ENCODE results near the gene AMELY.
A peak's percentile ranks its signal among the peaks of the same experiment; 100 is the strongest.
"Not testable (repeated sequence)": the region's sequence is repeated elsewhere in the genome, so short reads cannot be mapped to it uniquely, and the experiment has no call there.

AMELY gene, protein sequence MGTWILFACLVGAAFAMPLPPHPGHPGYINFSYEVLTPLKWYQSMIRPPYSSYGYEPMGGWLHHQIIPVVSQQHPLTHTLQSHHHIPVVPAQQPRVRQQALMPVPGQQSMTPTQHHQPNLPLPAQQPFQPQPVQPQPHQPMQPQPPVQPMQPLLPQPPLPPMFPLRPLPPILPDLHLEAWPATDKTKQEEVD

DNA sequence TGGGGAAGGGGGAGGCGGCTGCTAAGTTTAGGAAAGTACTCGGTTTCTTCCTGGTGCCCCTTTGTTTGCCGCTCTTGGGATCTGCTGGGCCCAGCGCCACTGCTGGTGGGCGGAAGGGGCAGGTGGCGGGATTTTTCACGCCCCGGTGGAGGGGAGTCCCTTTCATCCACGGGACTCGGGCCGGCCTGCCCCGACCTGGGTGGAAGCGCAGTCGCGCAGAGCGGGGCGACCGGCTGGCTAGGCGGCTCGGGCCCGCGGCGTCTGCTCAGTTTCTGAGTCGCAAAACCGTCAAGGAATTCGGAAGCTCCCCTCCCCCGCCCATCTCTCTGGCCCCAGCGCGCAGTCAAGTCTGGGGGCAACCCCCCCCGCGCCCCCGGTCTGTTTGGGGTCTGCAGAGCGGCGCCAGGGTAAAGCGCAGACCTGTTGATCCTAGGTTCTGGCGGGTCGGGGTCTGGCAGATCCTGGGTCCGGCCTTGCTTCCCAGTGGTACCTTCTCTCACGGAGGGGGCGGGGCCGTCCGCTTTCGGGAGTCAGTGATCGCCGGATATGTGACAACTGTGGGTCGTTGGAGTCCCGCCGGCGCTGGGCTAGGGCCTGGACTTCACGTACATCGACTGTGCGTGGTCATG is at the start of gene AMELY:
AMELY (minus strand) TSS at position 500 of the 629 bp plus-strand sequence. CDS start 39,144 bp downstream, outside the sequence.
- no peak for DNase-seq (ENCODE audit: low spot score)

DNA sequence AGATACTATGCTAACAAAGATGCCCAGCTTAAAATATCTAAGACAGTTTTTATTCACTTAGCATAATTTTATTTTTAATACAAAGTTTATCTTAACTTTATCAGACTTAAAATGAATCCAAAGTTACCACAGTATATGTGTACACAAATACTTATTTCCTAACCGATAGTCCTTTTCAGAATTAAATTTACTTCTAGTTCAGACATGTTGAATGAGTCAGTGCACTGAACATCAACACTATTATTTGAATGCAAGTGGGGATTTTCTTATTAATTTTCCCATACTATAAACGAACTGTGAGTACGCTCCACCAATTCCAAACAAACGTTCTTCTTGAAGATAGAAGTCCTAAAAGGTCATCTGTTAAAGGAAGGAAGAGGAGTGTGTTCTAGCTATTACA is 38.4 kb upstream of the AMELY start:
- DNase-seq (ENCODE audit: low spot score) = no peak

GRCh38 chrY:6948378-6948777 is 36.8 kb upstream of the AMELY start:
- DNase-seq (ENCODE audit: low spot score) = no peak

- peak; percentile 11 for DNase-seq (ENCODE audit: low spot score)
Measured at GRCh38 chrY:6947695-6948094, 36.1 kb upstream of the AMELY start.

DNA sequence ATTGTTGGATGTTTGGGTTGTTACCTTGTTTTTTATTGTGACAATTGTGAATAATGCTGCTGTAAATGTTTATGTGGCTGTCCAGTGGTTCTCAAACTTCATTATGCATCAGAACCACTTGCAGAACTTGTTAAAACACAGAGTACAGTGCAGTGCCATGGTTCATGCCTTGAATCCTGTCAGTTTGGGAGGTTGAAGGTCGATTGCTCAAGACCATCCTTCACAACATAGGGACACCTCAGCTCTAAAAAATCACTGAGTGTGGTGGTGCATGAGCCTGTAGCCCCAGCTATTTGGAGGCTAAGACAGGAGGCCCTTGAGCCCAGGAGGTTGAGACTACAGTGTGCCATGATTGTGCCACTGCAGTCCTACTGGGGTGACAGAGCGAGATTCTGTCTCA is 23.9 kb upstream of the AMELY start:
- DNase-seq (ENCODE audit: low spot score) = no peak

GRCh38 chrY:6931779-6932396 is 20.3 kb upstream of the AMELY start:
- no peak for DNase-seq (ENCODE audit: low spot score)

DNA sequence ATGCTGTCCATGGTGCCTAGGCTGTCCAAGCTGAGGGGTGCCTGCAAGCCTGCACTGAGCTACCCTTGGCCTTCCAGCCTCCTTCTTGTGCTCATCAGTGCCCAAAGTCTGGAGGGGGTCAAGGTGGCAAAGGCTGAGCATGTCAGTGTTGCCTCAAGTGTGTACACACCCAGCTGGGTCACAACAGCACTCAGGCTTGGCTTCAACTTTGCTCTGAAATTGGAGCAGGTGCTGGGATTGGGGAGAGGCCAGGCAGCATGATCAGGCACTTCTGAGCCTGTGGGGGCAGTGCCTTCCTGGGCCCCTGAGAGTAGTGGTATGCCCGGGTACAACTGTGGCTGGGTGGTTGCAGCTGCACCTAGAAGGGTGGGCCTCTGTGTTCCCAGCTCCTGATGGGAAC is 17.7 kb upstream of the AMELY start:
- DNase-seq (ENCODE audit: low spot score) = no peak

- no peak for DNase-seq (ENCODE audit: low spot score)
Measured at GRCh38 chrY:6928265-6928664, 16.7 kb upstream of the AMELY start.

DNA sequence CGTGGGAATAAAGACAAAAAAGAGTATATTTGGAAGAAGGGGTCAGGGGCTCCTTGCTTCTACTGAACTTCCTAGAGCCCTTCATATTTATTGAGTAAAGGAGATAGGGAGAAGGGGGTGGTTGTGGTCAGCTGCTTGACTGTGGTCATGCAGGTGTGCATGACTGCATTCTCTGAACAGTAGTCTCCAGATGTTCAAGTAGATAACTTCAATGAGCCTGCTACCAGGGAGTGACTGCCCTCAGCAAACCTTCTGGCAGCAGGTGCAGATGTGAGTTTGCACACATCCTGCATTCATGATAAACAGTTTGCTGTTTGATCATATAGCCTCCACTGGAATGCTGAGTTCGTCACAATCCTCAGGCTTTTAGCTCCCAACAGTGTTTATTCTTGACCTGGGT is 9.5 kb upstream of the AMELY start:
- no peak for DNase-seq (ENCODE audit: low spot score)

DNA sequence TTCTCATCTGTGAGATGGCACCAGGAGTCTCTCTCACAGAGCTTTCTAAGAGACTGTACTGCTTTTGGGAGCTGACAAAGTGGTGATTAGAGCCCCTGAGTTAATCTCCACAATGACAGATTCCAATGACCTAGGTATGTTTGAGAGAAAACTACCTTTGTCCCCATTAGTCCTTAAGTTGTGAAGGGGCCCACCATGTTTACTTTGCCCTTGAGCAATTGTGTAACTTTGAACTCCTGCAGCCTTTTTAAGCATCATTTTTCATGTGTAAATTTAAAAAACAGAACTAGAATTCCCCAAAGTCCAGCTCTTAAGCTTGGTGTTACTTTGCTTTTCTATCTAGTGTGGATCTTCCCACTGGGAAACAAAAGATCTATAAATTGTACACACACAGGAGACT is 1.8 kb upstream of the AMELY start:
- no peak for DNase-seq (ENCODE audit: low spot score)

DNA sequence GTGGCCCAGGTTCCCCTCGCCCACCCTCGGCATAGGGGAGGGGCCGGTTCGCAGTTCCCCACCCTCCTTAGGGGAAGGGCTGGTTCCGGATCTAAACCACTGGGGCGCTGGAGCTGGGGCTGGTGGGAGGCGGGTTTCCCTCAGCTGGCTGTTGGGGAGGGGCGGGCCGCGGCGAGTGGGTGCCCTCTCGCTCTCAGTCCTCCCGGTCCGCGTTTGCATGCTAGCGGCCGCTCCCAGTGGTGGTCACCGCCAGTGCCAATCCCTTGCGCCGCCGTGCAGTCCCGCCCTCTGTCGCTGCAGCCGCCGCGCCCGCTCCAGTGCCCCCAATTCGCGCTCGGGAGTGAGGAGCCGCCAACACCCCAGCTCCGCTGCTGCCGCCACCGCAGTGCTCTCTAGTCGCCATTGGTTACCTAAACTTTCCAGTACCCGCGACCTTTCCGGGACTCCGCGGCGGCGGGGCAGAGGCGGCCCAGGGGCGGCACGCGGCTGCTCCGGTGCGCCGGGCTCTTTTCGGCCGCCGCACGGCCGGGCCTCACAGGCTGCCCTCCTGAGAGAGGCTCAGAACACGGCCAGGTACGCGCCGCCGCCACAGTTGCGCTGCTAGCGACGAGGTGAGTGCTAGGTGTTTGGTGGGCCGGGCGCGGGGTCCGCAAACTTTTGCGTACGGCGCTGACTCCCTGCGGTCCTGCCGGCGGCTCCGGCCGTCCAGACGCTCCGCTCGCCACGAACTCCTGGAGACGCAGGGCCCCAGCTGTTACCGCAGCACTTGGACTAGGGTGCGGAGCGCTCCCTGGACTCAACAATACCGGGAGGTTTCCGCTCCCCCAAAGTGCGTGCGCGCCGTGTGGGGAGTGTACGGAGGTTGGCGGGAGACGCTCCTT is 940 bp downstream of the AMELY start, which contains the start of gene TBL1Y:
TBL1Y (plus strand) TSS at position 326 of the 881 bp plus-strand sequence. CDS start 114,388 bp downstream, outside the sequence.
- DNase-seq (ENCODE audit: low spot score) = no peak

DNA sequence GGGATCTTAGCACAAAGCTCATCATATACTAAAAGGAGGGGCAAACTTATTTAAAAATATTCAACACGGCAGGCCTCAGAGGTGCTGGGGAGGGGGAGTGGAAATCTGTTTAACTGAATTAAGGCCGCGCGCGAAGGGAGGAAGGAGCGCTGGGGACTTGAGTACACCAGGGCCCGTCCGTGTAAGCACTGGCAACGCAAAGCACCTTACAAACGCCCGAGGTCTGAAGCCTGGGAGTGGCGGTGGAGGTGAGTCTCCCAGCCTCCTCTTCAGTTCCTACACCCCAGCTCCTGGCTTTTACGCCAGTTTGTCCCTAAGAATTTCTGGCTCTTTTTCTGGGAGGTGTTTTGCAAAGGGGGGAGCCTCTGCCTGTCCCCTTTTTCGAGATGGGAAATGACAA is 1.7 kb downstream of the AMELY start:
- no peak for DNase-seq (ENCODE audit: low spot score)

GRCh38 chrY:6909118-6909521 is 2.4 kb downstream of the AMELY start:
- DNase-seq (ENCODE audit: low spot score) = no peak

- not testable (repeated sequence) for DNase-seq (ENCODE audit: low spot score)
Measured at GRCh38 chrY:6908021-6908420, 3.5 kb downstream of the AMELY start.

DNA sequence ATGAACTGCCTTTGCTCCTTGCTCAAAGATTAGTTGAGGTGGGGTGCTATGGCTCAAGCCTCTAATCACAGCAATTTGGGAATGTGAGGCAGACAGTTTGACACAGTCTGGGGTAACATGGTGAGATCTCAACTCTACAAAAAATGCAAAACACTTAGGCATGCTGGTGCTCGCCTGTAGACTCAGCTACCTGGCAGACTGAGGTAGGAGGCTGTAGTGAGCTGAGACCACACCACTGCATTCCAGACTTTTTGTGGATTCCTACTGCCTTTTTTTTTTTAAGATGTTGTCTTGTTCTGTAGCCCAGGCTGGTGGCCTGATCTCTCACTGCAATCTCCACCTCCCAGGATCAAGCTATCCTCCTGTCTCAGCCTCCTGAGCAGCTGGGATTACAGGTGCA is 4.0 kb downstream of the AMELY start:
- DNase-seq (ENCODE audit: low spot score) = no peak

DNA sequence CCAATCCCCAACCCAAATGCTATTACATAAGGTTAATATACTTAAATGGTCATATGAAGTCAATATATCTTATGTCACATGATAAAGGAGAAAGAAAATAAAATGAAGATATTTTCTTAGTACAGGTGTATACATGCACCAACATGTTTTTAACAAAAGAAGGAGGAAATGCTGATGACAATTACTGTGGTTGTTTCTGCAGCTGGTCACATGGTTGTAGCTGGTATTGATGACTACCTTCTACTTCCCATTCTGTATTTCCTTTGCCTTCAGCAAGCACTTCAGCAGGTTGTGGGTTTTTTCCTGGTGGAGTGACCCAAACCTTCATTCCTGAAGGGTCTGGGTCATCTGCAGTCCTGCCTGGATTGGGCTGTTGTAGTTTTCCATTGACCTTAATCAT is 9.4 kb downstream of the AMELY start:
- not testable (repeated sequence) for DNase-seq (ENCODE audit: low spot score)

DNA sequence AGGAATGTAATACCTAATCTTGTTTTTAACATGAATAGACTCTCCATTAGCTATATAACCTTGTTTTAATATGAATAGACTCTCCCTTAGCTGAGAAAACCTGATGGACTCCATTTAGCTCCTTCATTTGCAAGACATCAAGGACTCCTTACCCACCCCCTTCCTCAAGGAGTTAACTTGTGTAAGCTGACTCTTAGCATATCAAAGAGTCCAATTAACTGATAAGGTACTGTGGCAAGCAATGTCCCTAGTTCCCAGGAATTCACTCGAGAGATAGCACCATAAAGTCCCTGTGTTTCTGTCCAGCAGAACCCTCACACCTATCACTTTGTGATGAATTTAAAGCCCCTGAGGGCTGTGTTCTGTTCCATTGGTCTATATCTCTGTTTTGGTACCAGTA is 16.3 kb downstream of the AMELY start:
- no peak for DNase-seq (ENCODE audit: low spot score)

DNA sequence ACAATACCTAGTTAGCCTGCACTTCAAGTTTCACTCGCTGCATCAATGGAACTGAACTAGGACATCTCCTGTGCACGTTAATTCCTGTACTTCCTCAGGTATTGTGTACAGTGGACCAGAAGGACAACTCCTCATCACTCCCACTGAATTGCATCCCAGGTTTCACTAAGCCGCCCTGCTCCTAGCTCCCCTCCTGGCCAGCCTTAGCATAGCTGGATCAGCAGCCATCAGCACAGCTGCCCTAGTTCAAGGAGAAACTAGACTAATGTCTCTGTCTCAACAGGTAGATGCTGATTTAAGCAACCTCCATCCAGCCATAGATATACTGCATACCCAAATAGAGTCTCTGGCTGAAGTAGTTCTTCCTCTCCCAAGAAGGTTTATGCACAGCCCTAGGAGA is 17.1 kb downstream of the AMELY start:
- DNase-seq (ENCODE audit: low spot score) = no peak

DNA sequence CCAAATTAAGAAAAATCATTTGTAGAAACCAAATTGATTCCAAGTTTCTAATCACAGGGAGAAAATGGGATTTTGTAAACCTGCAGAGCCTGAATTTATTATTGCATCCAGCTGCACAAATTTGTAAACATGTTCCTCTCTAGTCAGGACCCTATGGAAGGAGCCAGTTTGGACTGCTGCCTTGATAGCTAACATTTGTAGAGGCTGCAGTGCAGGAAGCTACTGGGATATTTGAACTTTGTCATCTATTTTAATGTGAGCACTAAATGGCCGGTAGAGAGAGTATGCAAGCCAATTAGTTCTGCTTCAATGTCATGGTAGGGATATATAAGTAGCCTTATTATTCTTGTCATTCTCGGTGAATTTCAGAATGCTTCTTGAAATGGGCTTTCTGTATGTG is 62.2 kb downstream of the AMELY start:
- DNase-seq (ENCODE audit: low spot score) = no peak

- not testable (repeated sequence) for DNase-seq (ENCODE audit: low spot score)
Measured at GRCh38 chrY:6842650-6843049, 68.9 kb downstream of the AMELY start.
